Common myeloid progenitor, CD34-positive (primary cell): ENCODE data around the gene PORCN.
A peak's percentile ranks its signal among the peaks of the same experiment; 100 is the strongest.

Source experiments
- CTCF ChIA-PET: fragments of 350-600 bp; sonication (Branson Sonifier 250); formaldehyde crosslinking; loops from one replicate; lab custom pipeline; 2021; ENCODE audit warnings: antibody characterized with exemption; lab: Charles Lee
- POLR2A ChIA-PET: fragments of 350-600 bp; sonication (Branson Sonifier 250); formaldehyde crosslinking; loops from one replicate; lab custom pipeline; 2021; ENCODE audit warnings: antibody characterized with exemption; lab: Charles Lee
- DNase-seq, 3 donors: peaks; one replicate each; pipeline versions ENCODE4 v3.0.0 to v3.0.0-alpha.2; 2013
- H3K27ac ChIP-seq, 2 experiments: 1 replicate in 1 of 2; 2 replicates in 1 of 2; pipeline ENCODE4 v1.7.0; 2013; ENCODE audit warnings: inconsistent platforms in 2 of 2, low read length in 2 of 2, mild to moderate bottlenecking in 2 of 2, low read depth in 1 of 2, moderate library complexity in 1 of 2; ENCODE audit not compliant: severe bottlenecking in 2 of 2, insufficient read depth in 1 of 2, poor library complexity in 1 of 2
- H3K27me3 ChIP-seq, 5 experiments: replicated peaks in 2 of 5; 1 replicate in 3 of 5; 2 replicates in 2 of 5; pipeline versions ENCODE4 v1.6.1 to v1.7.0; 2013; ENCODE audit warnings: low read length in 4 of 5, mild to moderate bottlenecking in 2 of 5, moderate library complexity in 2 of 5, inconsistent platforms in 1 of 5; ENCODE audit not compliant: insufficient read depth in 5 of 5, control insufficient read depth in 4 of 5
- H3K36me3 ChIP-seq, 4 experiments: 1 replicate in 2 of 4; 2 replicates in 2 of 4; pipeline versions ENCODE4 v1.6.1 to v1.7.0; 2013; ENCODE audit warnings: low read length in 3 of 4, control low read depth in 1 of 4, mild to moderate bottlenecking in 1 of 4; ENCODE audit not compliant: control insufficient read depth in 4 of 4, insufficient read depth in 4 of 4
- H3K4me1 ChIP-seq, 4 experiments: 1 replicate in 3 of 4; 2 replicates in 1 of 4; pipeline versions ENCODE4 v1.6.1 to v1.7.1; 2013; ENCODE audit warnings: low read length in 3 of 4, mild to moderate bottlenecking in 3 of 4, control low read depth in 1 of 4, inconsistent platforms in 1 of 4, moderate library complexity in 1 of 4; ENCODE audit not compliant: control insufficient read depth in 4 of 4, insufficient read depth in 4 of 4; ENCODE audit errors: control extremely low read depth in 1 of 4
- H3K4me3 ChIP-seq, 7 experiments: 1 replicate in 4 of 7; 2 replicates in 3 of 7; pipeline versions ENCODE4 v1.5.1 to v1.7.0; 2013; ENCODE audit warnings: mild to moderate bottlenecking in 7 of 7, low read length in 6 of 7, moderate library complexity in 6 of 7, inconsistent platforms in 2 of 7, low read depth in 2 of 7, control low read depth in 1 of 7; ENCODE audit not compliant: insufficient read depth in 4 of 7, control insufficient read depth in 1 of 7; ENCODE audit errors: extremely low read depth in 1 of 7
- H3K9me3 ChIP-seq, 5 experiments: 1 replicate in 4 of 5; 2 replicates in 1 of 5; pipeline versions ENCODE4 v1.6.1 to v1.7.1; 2013; ENCODE audit warnings: low read length in 4 of 5, mild to moderate bottlenecking in 2 of 5, inconsistent platforms in 1 of 5, low read depth in 1 of 5, moderate library complexity in 1 of 5; ENCODE audit not compliant: control insufficient read depth in 4 of 5, insufficient read depth in 2 of 5; ENCODE audit errors: control extremely low read depth in 1 of 5
- WGBS: methylation state at CpG from one replicate; pipeline ENCODE4 v1.1.5; 2013; ENCODE audit not compliant: insufficient coverage; 5-methylcytosine and 5-hydroxymethylcytosine counted together

The PORCN gene

GRCh38 chrX:48475774-48476577, 32.8 kb upstream of the PORCN start, which contains the start of gene FTSJ1:
FTSJ1 (plus strand) TSS chrX:48476199; CDS start chrX:48478048, 1,849 bp downstream.
- POLR2A ChIA-PET, result no interaction called here
- WGBS, result 40% methylated on average over 68 of the region's 75 CpGs

GRCh38 chrX:48476919-48477318, 31.9 kb upstream of the PORCN start:
- no peak for DNase-seq
- Histone ChIP-seq H3K4me3 (peak overlapping the region in 6 of 7 experiments; percentile 56 to 81 (median 77)), H3K4me1 (peaks cover 0 to 21% (median 13%) of the 10 kb centered on the region in 4 experiments), H3K27ac (peak overlapping the region; percentile 61 to 81), H3K9me3 (no peaks in the 10 kb centered on the region), H3K27me3 (no peaks in the 10 kb centered on the region), H3K36me3 (peaks cover 0 to 18% (median 11%) of the 10 kb centered on the region in 4 experiments)
- ChIA-PET POLR2A (no interaction called here), CTCF (no interaction called here)
- 91% methylated on average over 4 of the region's 4 CpGs for WGBS

More at GRCh38 chrX:48475774-48476577, 32.8 kb upstream of the PORCN start, which contains the start of gene FTSJ1:
- H3K4me3 ChIP-seq, result peak within 1 kb of the TSS; percentile 56 to 81 (median 76)
- peaks cover 0 to 21% (median 13%) of the 10 kb centered on the region in 4 experiments for H3K4me1 ChIP-seq
- H3K27ac ChIP-seq, result peak within 1 kb of the TSS; percentile 61 to 81
- CTCF ChIA-PET, result interaction anchor here (1.2 to 1.6 kb wide), 2 partner anchors 10 to 60 kb away, joined by 3 read pairs; no protein-coding TSS in a partner anchor
- peaks cover 0 to 8% (median 6%) of the 10 kb centered on the region in 4 experiments for H3K36me3 ChIP-seq
- no peaks in the 10 kb centered on the region for H3K27me3 ChIP-seq
- no peaks in the 10 kb centered on the region for H3K9me3 ChIP-seq
- DNase-seq, result peak; percentile 91 to 96 (median 94)

- Histone ChIP-seq H3K4me3 (peak overlapping the region in 1 of 7 experiments; percentile 78), H3K27me3 (no peaks in the 10 kb centered on the region), H3K9me3 (no peaks in the 10 kb centered on the region), H3K27ac (no peak overlapping the region), H3K4me1 (peaks cover 0 to 21% (median 13%) of the 10 kb centered on the region in 4 experiments), H3K36me3 (peaks cover 0 to 26% (median 15%) of the 10 kb centered on the region in 4 experiments)
- ChIA-PET CTCF (no interaction called here), POLR2A (no interaction called here)
- DNase-seq, result no peak
- 95% methylated on average over 15 of the region's 19 CpGs for WGBS
Observed at GRCh38 chrX:48477960-48478755, 30.6 kb upstream of the PORCN start.

GRCh38 chrX:48478806-48479205, 30.0 kb upstream of the PORCN start:
- no peak for DNase-seq
- Histone ChIP-seq H3K4me3 (no peak overlapping the region), H3K27ac (no peak overlapping the region), H3K4me1 (peaks cover 0 to 21% (median 13%) of the 10 kb centered on the region in 4 experiments), H3K36me3 (peaks cover 5 to 28% (median 15%) of the 10 kb centered on the region in 4 experiments), H3K9me3 (no peaks in the 10 kb centered on the region), H3K27me3 (no peaks in the 10 kb centered on the region)
- CTCF ChIA-PET, result no interaction called here
- 97% methylated on average over 3 of the region's 5 CpGs for WGBS
- POLR2A ChIA-PET, result interaction anchor here (0.8 kb wide), 1 partner anchor 10 kb away, joined by 3 read pairs; no protein-coding TSS in a partner anchor

GRCh38 chrX:48480142-48480541, 28.6 kb upstream of the PORCN start:
- Histone ChIP-seq H3K4me3 (no peak overlapping the region), H3K27ac (no peak overlapping the region), H3K9me3 (no peaks in the 10 kb centered on the region), H3K36me3 (peaks cover 5 to 32% (median 15%) of the 10 kb centered on the region in 4 experiments), H3K4me1 (peaks cover 0 to 10% (median 6%) of the 10 kb centered on the region in 4 experiments), H3K27me3 (no peaks in the 10 kb centered on the region)
- WGBS, result 80% methylated on average over 3 of the region's 3 CpGs
- CTCF ChIA-PET, result no interaction called here
- POLR2A ChIA-PET, result no interaction called here
- DNase-seq, result no peak

- POLR2A ChIA-PET, result no interaction called here
Observed at GRCh38 chrX:48480583-48480982, 28.2 kb upstream of the PORCN start.

More at GRCh38 chrX:48480583-48480982, 28.2 kb upstream of the PORCN start:
- Histone ChIP-seq H3K27me3 (no peaks in the 10 kb centered on the region), H3K27ac (no peak overlapping the region), H3K4me3 (no peak overlapping the region), H3K9me3 (no peaks in the 10 kb centered on the region), H3K36me3 (peaks cover 5 to 35% (median 16%) of the 10 kb centered on the region in 4 experiments), H3K4me1 (peaks cover 0 to 10% (median 6%) of the 10 kb centered on the region in 4 experiments)
- 93% methylated on average over 2 of the region's 3 CpGs for WGBS
- CTCF ChIA-PET, result no interaction called here
- no peak for DNase-seq
